Measurements from ENCODE around the gene PGAM2.

GRCh38 chr7:44058759-44059218 lies 6.6 kb downstream of the PGAM2 start:
- TF ChIP-seq GATA3 (IDR thresholded peaks at IDR 0.05; ENCODE audit: low read depth, low read length) (no peak), GATA2 (IDR thresholded peaks at IDR 0.05; ENCODE audit: low read depth, low read length) (no peak)
